ENCODE data around the gene PLN. TPM values are rescaled to one million over a fixed set of nuclear protein-coding genes. Genes with fewer than 3 reads are reported as not detected.

PLN gene
- total and polyA plus RNA-seq, 4 donors = 1.6 to 12.3 (median 6.7) TPM

GRCh38 chr6:118511930-118512715 lies 36.0 kb upstream of the PLN start:
- WGBS, 2 donors = 92 to 97% methylated on average over 4 of the region's 4 CpGs

GRCh38 chr6:118514689-118515088 lies 33.4 kb upstream of the PLN start:
- peaks cover 0 to 3% (median 0%) of the 10 kb centered on the region in 5 donors for H3K4me1 ChIP-seq (ENCODE audit: control insufficient read depth in 5 of 5, insufficient read depth in 5 of 5, low read length in 5 of 5)
- no peaks in the 10 kb centered on the region for H3K27me3 ChIP-seq (ENCODE audit: control insufficient read depth in 3 of 3, insufficient read depth in 3 of 3, low read length in 2 of 3)
- H3K9ac ChIP-seq (ENCODE audit: insufficient read depth in 1 of 2, low read length in 2 of 2) = no peak overlapping the region
- peak overlapping the region in 1 of 2 donors; percentile 91 for H3K27ac ChIP-seq (ENCODE audit: low read depth in 1 of 2, low read length in 1 of 2)
- ATAC-seq (ENCODE audit: insufficient read depth, low FRiP score) (no peak), DNase-seq (no peak)
- H3K36me3 ChIP-seq (ENCODE audit: control insufficient read depth in 4 of 4, insufficient read depth in 4 of 4, low read length in 4 of 4) = no peaks in the 10 kb centered on the region
- no peak overlapping the region for H3K4me3 ChIP-seq
- WGBS, 2 donors = 72 to 81% methylated on average over 3 of the region's 3 CpGs
- TF ChIP-seq CTCF (IDR thresholded peaks at IDR 0.05; ENCODE audit: control extremely low read depth, extremely low read depth) = no peak
- no peaks in the 10 kb centered on the region for H3K9me3 ChIP-seq (ENCODE audit: control insufficient read depth in 4 of 4, insufficient read depth in 3 of 4, low read length in 3 of 4)

More at GRCh38 chr6:118511930-118512715, 36.0 kb upstream of the PLN start:
- no peak for DNase-seq
- Histone ChIP-seq H3K36me3 (ENCODE audit: control insufficient read depth in 4 of 4, insufficient read depth in 4 of 4, low read length in 4 of 4) (no peaks in the 10 kb centered on the region), H3K9me3 (ENCODE audit: control insufficient read depth in 4 of 4, insufficient read depth in 3 of 4, low read length in 3 of 4) (no peaks in the 10 kb centered on the region), H3K27ac (ENCODE audit: low read depth in 1 of 2, low read length in 1 of 2) (peak overlapping the region in 1 of 2 donors; percentile 72), H3K9ac (ENCODE audit: insufficient read depth in 1 of 2, low read length in 2 of 2) (no peak overlapping the region), H3K27me3 (ENCODE audit: control insufficient read depth in 3 of 3, insufficient read depth in 3 of 3, low read length in 2 of 3) (no peaks in the 10 kb centered on the region), H3K4me1 (ENCODE audit: control insufficient read depth in 5 of 5, insufficient read depth in 5 of 5, low read length in 5 of 5) (peaks cover 0 to 10% (median 0%) of the 10 kb centered on the region in 5 donors), H3K4me3 (no peak overlapping the region)
- no peak for TF ChIP-seq CTCF (IDR thresholded peaks at IDR 0.05; ENCODE audit: control extremely low read depth, extremely low read depth)
- no peak for ATAC-seq (ENCODE audit: insufficient read depth, low FRiP score)

- ATAC-seq (ENCODE audit: insufficient read depth, low FRiP score) (no peak), DNase-seq (no peak)
- 97 to 98% methylated on average over 4 of the region's 4 CpGs for WGBS, 2 donors
- H3K9me3 ChIP-seq (ENCODE audit: control insufficient read depth in 4 of 4, insufficient read depth in 3 of 4, low read length in 3 of 4) = no peaks in the 10 kb centered on the region
- H3K4me1 ChIP-seq (ENCODE audit: control insufficient read depth in 5 of 5, insufficient read depth in 5 of 5, low read length in 5 of 5) = peaks cover 0 to 13% (median 12%) of the 10 kb centered on the region in 5 donors
- no peak overlapping the region for H3K27ac ChIP-seq (ENCODE audit: low read depth in 1 of 2, low read length in 1 of 2)
- no peaks in the 10 kb centered on the region for H3K27me3 ChIP-seq (ENCODE audit: control insufficient read depth in 3 of 3, insufficient read depth in 3 of 3, low read length in 2 of 3)
- H3K36me3 ChIP-seq (ENCODE audit: control insufficient read depth in 4 of 4, insufficient read depth in 4 of 4, low read length in 4 of 4) = peaks cover 0 to 6% (median 2%) of the 10 kb centered on the region in 4 donors
- TF ChIP-seq CTCF (IDR thresholded peaks at IDR 0.05; ENCODE audit: control extremely low read depth, extremely low read depth) = no peak
- H3K9ac ChIP-seq (ENCODE audit: insufficient read depth in 1 of 2, low read length in 2 of 2) = no peak overlapping the region
- no peak overlapping the region for H3K4me3 ChIP-seq
Observed at GRCh38 chr6:118522422-118522821, 25.7 kb upstream of the PLN start.

Data from lung (tissue), 12 donors.